NCI-H2029 (cell line): Measurements from ENCODE around the gene VAV2.

Source experiments
- DNase-seq: peaks from one replicate; lab custom pipeline; 2025; lab: John Stamatoyannopoulos, UW

Gene VAV2

GRCh38 chr9:133835262-133835901 lies 156.7 kb downstream of the VAV2 start:
- DNase-seq, result no peak

- DNase-seq, result no peak
Measured at GRCh38 chr9:133834080-133834976, 157.8 kb downstream of the VAV2 start.

GRCh38 chr9:133833388-133834025 lies 158.6 kb downstream of the VAV2 start:
- DNase-seq, result no peak

GRCh38 chr9:133832877-133833276 lies 159.2 kb downstream of the VAV2 start:
- DNase-seq, result no peak

GRCh38 chr9:133830711-133831110 lies 161.4 kb downstream of the VAV2 start:
- DNase-seq, result no peak

GRCh38 chr9:133830310-133830709 lies 161.8 kb downstream of the VAV2 start:
- no peak for DNase-seq

- no peak for DNase-seq
Measured at GRCh38 chr9:133828338-133828997, 163.7 kb downstream of the VAV2 start.

- no peak for DNase-seq
Measured at GRCh38 chr9:133826289-133827085, 165.6 kb downstream of the VAV2 start.

GRCh38 chr9:133825555-133826218 lies 166.4 kb downstream of the VAV2 start:
- DNase-seq, result no peak

- DNase-seq, result no peak
Measured at GRCh38 chr9:133824802-133825186, 167.3 kb downstream of the VAV2 start.

- DNase-seq, result no peak
Measured at GRCh38 chr9:133824106-133824801, 167.9 kb downstream of the VAV2 start.

- DNase-seq, result no peak
Measured at GRCh38 chr9:133823189-133824105, 168.7 kb downstream of the VAV2 start.

GRCh38 chr9:133822430-133823065 lies 169.6 kb downstream of the VAV2 start:
- DNase-seq, result no peak

- no peak for DNase-seq
Measured at GRCh38 chr9:133821601-133822429, 170.3 kb downstream of the VAV2 start.

GRCh38 chr9:133819923-133820322 lies 172.2 kb downstream of the VAV2 start:
- no peak for DNase-seq

GRCh38 chr9:133818444-133818843 lies 173.7 kb downstream of the VAV2 start:
- DNase-seq, result no peak

GRCh38 chr9:133815781-133816180 lies 176.3 kb downstream of the VAV2 start:
- no peak for DNase-seq
